NCI-H748 (cell line): ENCODE data around the gene SRRD.
"Not testable (repeated sequence)": the region's sequence is repeated elsewhere in the genome, so short reads cannot be mapped to it uniquely, and the experiment has no call there.

ENCODE experiments used
- DNase-seq: peaks from one replicate; lab custom pipeline; 2025; ENCODE audit not compliant: unreplicated experiment; lab: John Stamatoyannopoulos, UW

Gene SRRD

GRCh38 chr22:26516503-26516902 lies 32.8 kb downstream of the SRRD start:
- no peak for DNase-seq

- no peak for DNase-seq
Measured at GRCh38 chr22:26517429-26517828, 33.8 kb downstream of the SRRD start.

GRCh38 chr22:26522012-26522411 lies 38.3 kb downstream of the SRRD start:
- DNase-seq, result no peak

- DNase-seq, result no peak
Measured at GRCh38 chr22:26522592-26522991, 38.9 kb downstream of the SRRD start.

GRCh38 chr22:26524870-26525269 lies 41.2 kb downstream of the SRRD start:
- no peak for DNase-seq

GRCh38 chr22:26525946-26526564 lies 42.4 kb downstream of the SRRD start:
- no peak for DNase-seq

GRCh38 chr22:26527167-26527566 lies 43.5 kb downstream of the SRRD start:
- no peak for DNase-seq

GRCh38 chr22:26527574-26528465 lies 44.1 kb downstream of the SRRD start:
- DNase-seq, result no peak

GRCh38 chr22:26528518-26528917 lies 44.8 kb downstream of the SRRD start:
- not testable (repeated sequence) for DNase-seq

- DNase-seq, result no peak
Measured at GRCh38 chr22:26529345-26529744, 45.7 kb downstream of the SRRD start.

GRCh38 chr22:26534171-26534855 lies 50.6 kb downstream of the SRRD start:
- no peak for DNase-seq

GRCh38 chr22:26534874-26535602 lies 51.4 kb downstream of the SRRD start:
- DNase-seq, result no peak

GRCh38 chr22:26535603-26535908 lies 51.9 kb downstream of the SRRD start:
- DNase-seq, result no peak

GRCh38 chr22:26536056-26536761 lies 52.5 kb downstream of the SRRD start:
- DNase-seq, result no peak

- DNase-seq, result no peak
Measured at GRCh38 chr22:26536762-26537134, 53.1 kb downstream of the SRRD start.

GRCh38 chr22:26540119-26540518 lies 56.4 kb downstream of the SRRD start:
- DNase-seq, result no peak

GRCh38 chr22:26541167-26541819 lies 57.6 kb downstream of the SRRD start:
- no peak for DNase-seq

- no peak for DNase-seq
Measured at GRCh38 chr22:26542831-26543230, 59.2 kb downstream of the SRRD start.
